ENCODE measurements around the gene MARK3.

Gene MARK3

GRCh38 chr14:103529383-103530365 lies 144.5 kb downstream of the MARK3 start:
- DNase-seq = no peak

- DNase-seq = peak; percentile 45
These were observed 145.2 kb downstream of the MARK3 start for GRCh38 chr14:103530390-103530789.

GRCh38 chr14:103530831-103531230 lies 145.6 kb downstream of the MARK3 start:
- DNase-seq = no peak

GRCh38 chr14:103531421-103532215 lies 146.4 kb downstream of the MARK3 start:
- DNase-seq = no peak

- DNase-seq = no peak
These were observed 147.3 kb downstream of the MARK3 start for GRCh38 chr14:103532216-103533136.

- no peak for DNase-seq
These were observed 148.2 kb downstream of the MARK3 start for GRCh38 chr14:103533137-103533998.

GRCh38 chr14:103533999-103534575 lies 148.9 kb downstream of the MARK3 start:
- no peak for DNase-seq

- no peak for DNase-seq
These were observed 149.4 kb downstream of the MARK3 start for GRCh38 chr14:103534576-103535061.

- no peak for DNase-seq
These were observed 150.1 kb downstream of the MARK3 start for GRCh38 chr14:103535081-103535890.

- DNase-seq = no peak
These were observed 150.8 kb downstream of the MARK3 start for GRCh38 chr14:103535891-103536565.

GRCh38 chr14:103536693-103537092 lies 151.5 kb downstream of the MARK3 start:
- DNase-seq = no peak

- no peak for DNase-seq
These were observed 152.2 kb downstream of the MARK3 start for GRCh38 chr14:103537175-103537990.

- DNase-seq = no peak
These were observed 153.3 kb downstream of the MARK3 start for GRCh38 chr14:103538291-103539055.

- DNase-seq = no peak
These were observed 154.0 kb downstream of the MARK3 start for GRCh38 chr14:103539056-103539825.

- no peak for DNase-seq
These were observed 155.8 kb downstream of the MARK3 start for GRCh38 chr14:103540821-103541708.

Data from activated CD4-positive, alpha-beta T cell treated with anti-CD3 and anti-CD28 coated beads for 48 hours (primary cell).